Mammary epithelial cell (primary cell): Measurements from ENCODE around the gene GPR180.

Source experiments
- CTCF ChIP-seq, 2 donors: IDR thresholded peaks in 1 of 2; conservative IDR thresholded peaks in 1 of 2; 2 replicates each; pipeline ENCODE4 v1.5.1; 2011 to 2012; ENCODE audit warnings: inconsistent platforms in 2 of 2, low read length in 2 of 2, mild to moderate bottlenecking in 2 of 2, control low read depth in 1 of 2, low read depth in 1 of 2; ENCODE audit not compliant: insufficient read depth in 1 of 2; ENCODE audit errors: extremely low read depth in 1 of 2
- EZH2 ChIP-seq: IDR thresholded peaks from 2 replicates; pipeline ENCODE4 v1.6.1; 2012; ENCODE audit warnings: low read length, inconsistent platforms, borderline replicate concordance

DNA sequence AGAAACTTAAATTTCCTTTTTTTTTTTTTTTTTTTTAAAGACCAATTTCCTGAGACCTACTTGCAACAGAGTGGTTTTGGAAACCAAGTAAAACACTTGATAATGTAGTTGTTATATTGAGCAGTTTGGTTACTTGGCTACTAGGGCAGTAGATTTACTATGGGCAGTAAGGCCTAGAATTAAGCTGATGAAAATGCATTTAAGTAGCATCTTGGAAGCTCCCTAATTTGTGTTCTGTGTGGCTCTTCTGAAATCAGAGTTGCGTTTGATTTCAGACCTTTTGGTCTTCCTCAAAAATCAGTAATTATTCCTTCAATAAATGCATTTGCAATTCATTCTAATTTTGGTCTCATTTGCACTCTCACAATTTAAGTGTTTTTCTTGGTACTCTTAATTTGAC, 810 bp downstream of the GPR180 start:
- TF ChIP-seq CTCF (conservative IDR thresholded peaks at IDR 0.05 in 1 of 2, IDR thresholded peaks at IDR 0.05 in 1 of 2; ENCODE audit: extremely low read depth in 1 of 2, insufficient read depth in 1 of 2, low read depth in 1 of 2, low read length in 2 of 2) (no peak), EZH2 (no peak)
